HG03095 (cell line): ENCODE results near the gene VKORC1.
"Not testable (repeated sequence)": the region's sequence is repeated elsewhere in the genome, so short reads cannot be mapped to it uniquely, and the experiment has no call there.

Source experiments
- ATAC-seq: cut with Tn5 transposase; IDR thresholded peaks from one replicate; pipeline ENCODE4 v1.9.1; 2021; ENCODE audit warnings: moderate library complexity; ENCODE audit not compliant: unreplicated experiment

Gene VKORC1

GRCh38 chr16:31094424-31095120 lies at the start of gene VKORC1:
Gene VKORC1, minus strand, starts transcription at chr16:31094797. Its CDS starts 68 bp downstream, at chr16:31094729.
- ATAC-seq = peak; percentile 81

- no peak for ATAC-seq
Observed at GRCh38 chr16:31143694-31144148, 49.1 kb upstream of the VKORC1 start.

GRCh38 chr16:31143011-31143693 lies 48.6 kb upstream of the VKORC1 start:
- ATAC-seq = no peak

GRCh38 chr16:31142109-31143010 lies 47.8 kb upstream of the VKORC1 start:
- ATAC-seq = peak; percentile 85

GRCh38 chr16:31141489-31142108 lies 47.0 kb upstream of the VKORC1 start:
- ATAC-seq = no peak

- not testable (repeated sequence) for ATAC-seq
Observed at GRCh38 chr16:31141071-31141469, 46.5 kb upstream of the VKORC1 start.

- no peak for ATAC-seq
Observed at GRCh38 chr16:31138621-31139578, 44.3 kb upstream of the VKORC1 start.

- not testable (repeated sequence) for ATAC-seq
Observed at GRCh38 chr16:31136822-31137499, 42.4 kb upstream of the VKORC1 start.

- ATAC-seq = no peak
Observed at GRCh38 chr16:31136287-31136662, 41.7 kb upstream of the VKORC1 start.

- no peak for ATAC-seq
Observed at GRCh38 chr16:31135535-31136286, 41.1 kb upstream of the VKORC1 start, which contains the start of gene PRSS8. Gene PRSS8, minus strand, starts transcription at chr16:31135727. Its CDS starts 229 bp downstream, at chr16:31135498.

GRCh38 chr16:31134625-31135534 lies 40.3 kb upstream of the VKORC1 start:
- ATAC-seq = no peak

GRCh38 chr16:31134091-31134571 lies 39.5 kb upstream of the VKORC1 start:
- no peak for ATAC-seq

GRCh38 chr16:31133046-31133501 lies 38.5 kb upstream of the VKORC1 start:
- ATAC-seq = no peak

- ATAC-seq = no peak
Observed at GRCh38 chr16:31132303-31132979, 37.8 kb upstream of the VKORC1 start.

- ATAC-seq = no peak
Observed at GRCh38 chr16:31131841-31132271, 37.3 kb upstream of the VKORC1 start.

GRCh38 chr16:31131416-31131815 lies 36.8 kb upstream of the VKORC1 start:
- ATAC-seq = no peak
